HG02973 (cell line): Measurements from ENCODE around the gene IFT122.

Experiments
- ATAC-seq: cut with Tn5 transposase; IDR thresholded peaks from one replicate; pipeline ENCODE4 v1.9.1; 2021; ENCODE audit warnings: moderate library complexity; ENCODE audit not compliant: unreplicated experiment

IFT122 gene

DNA sequence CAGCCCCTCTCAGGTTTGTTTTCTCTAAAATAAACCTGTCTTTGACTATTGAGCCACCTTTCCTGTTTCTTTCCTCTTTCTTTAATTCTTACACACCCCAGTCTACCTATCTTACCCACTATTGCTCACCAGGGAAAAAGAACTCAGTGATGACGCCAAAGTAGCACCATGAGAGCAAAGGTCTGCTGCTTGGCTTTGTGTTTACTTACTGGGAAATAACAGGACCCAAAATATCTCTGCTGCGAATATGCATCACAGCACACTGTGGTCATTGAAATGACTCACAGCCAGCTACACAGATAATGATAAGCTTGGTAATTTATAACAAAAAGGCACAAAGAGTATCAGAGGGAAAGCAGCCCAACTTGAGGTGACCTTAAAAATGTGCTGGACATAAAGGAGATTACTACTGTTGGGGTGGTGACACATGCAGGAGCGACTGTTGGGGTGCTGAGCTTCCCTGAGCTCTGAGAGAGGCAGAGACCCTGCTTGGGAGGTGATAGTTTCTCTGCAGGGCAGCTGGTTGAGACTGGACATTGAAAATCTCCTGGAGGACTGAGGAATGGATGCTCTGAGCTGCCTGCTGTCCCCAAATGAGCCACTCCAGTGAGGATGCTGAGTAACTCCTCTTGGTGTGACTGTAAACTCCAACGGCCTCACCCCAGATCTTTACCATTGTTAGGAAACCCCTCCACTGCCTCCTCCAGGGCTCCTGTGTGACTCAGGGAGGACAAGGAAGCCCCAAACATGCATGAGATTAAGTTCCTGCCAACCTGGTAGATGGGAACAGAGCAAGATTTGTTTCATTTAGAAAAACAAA lies 26.1 kb upstream of the IFT122 start:
- ATAC-seq = peak; percentile 92

GRCh38 chr3:129415378-129415777 lies 24.6 kb upstream of the IFT122 start:
- no peak for ATAC-seq

DNA sequence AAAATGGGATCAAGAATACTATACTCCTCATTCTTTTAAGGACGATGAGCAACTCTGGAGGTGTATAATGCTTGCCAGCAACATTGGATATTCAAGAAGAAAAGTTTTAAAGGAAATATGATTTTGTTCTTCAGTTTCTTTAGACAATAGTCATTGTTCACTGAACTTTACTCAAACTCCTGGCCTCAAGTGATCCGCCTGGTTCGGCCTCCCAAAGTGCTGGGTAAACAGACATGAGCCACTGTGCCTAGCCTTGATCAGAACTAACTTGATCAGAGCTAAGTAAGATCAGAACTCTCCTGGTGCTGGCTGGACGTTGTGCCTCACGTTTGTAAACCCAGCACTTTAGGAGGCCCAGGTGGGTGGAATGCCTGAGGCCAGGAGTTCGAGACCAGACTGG lies 24.2 kb upstream of the IFT122 start:
- ATAC-seq = no peak

- no peak for ATAC-seq
Observed at GRCh38 chr3:129416415-129416814, 23.6 kb upstream of the IFT122 start.

DNA sequence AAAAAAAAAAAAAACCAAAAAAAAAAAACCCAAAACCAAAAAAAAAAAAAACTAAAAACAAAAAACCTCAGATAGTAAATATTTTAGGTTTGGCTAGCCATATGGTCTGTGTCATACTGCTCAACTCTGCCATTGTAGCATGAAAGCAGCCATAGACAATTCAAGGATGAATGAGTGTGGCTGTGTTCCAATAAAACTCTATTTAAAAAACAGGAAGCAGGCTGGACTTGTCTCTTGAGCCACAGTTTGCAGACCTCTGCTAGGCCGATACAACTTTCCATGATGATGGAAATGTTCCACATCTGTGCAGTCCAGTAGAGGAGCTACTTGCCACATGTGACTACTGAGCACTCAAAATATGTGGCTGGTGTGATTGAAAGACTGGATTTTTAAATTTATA lies 22.7 kb upstream of the IFT122 start:
- no peak for ATAC-seq

GRCh38 chr3:129418041-129418973 lies 21.7 kb upstream of the IFT122 start:
- no peak for ATAC-seq

DNA sequence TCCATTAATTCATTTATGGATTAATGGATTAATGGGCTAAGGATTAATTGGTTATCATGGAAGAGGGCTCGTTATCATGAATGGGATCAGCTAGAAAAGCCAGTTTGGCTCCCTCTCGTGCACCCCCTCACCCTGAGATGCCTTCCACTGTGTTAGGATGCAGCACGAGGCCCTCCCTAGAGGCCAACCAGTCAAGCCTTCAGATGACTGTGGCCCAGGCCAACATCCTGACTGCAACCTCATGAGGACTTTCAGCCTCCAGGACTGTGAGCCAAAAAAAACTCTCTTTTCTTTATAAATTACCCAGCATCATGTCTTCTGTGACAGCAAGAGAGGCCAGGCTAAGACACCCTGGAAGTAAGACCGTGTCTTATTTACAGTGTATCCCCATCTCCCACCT lies 20.5 kb upstream of the IFT122 start:
- ATAC-seq = no peak

GRCh38 chr3:129421236-129421883 lies 18.7 kb upstream of the IFT122 start:
- ATAC-seq = no peak

DNA sequence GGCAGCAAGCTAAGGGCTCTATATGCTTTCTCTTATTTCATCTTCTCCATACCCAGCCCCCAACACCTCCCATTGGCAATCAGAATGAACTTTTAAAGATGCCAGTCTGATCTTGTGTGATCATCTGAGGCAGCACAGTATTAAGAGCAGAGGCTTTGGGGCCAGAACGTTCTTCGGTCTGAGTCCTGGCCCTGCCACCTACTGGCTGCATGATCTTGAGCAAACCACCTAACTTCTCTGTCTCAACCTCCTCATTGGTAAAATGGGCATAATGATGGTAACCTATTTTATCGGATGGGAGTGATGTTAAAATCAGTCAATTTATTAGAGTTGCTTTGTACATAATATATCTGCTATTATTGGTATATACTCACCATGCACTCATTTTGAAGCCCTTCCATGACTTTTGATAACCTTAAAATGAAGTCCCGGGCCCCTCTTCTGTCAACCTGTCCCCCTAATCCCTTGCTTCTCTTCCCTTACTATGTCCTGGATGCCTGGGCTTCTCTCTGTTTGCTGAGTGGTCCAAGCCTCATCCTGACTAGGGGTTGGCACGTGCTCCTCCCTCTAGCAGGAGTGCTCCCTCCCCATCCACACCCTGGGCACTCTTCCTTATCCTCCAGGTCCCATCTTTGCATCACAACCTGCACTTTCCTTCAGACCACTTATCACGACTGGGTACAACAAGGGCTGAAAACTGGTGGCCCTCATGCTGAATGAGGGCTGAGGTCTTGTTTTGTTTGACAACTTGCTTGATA lies 17.9 kb upstream of the IFT122 start:
- no peak for ATAC-seq

- ATAC-seq = no peak
Observed at GRCh38 chr3:129422897-129423296, 17.1 kb upstream of the IFT122 start.

DNA sequence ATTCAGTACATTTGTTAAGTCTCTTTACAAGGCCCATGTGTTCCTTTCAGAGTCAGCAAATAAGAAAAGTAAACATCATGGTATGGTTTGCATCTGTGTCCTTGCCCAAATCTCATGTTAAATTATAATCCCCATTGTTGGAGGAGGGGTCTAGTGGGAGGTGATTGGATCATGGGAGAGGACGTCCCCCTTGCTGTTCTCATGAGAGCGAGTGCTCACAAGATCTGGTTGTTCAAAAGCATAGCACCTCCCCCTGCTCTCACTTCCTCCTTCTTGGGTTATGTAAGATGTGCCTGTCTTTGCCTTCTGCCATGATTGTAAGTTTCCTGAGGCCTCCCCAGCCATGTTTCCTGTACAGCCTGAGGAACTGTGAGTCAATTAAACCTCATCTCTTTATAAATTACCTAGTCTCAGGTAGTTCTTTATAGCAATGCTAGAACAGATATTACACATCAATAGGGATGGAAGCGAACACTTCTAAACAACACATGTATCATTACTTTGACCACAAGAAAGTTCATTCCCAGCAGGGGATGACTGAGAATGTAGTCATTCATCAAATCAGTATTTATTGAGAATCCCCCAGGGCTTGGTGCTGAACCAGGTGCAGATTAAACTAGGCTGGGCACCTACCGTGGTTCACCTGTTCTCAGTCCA lies 15.7 kb upstream of the IFT122 start:
- peak; percentile 68 for ATAC-seq

- ATAC-seq = no peak
Observed at GRCh38 chr3:129425213-129425612, 14.8 kb upstream of the IFT122 start.

- ATAC-seq = no peak
Observed at GRCh38 chr3:129425619-129426018, 14.4 kb upstream of the IFT122 start.

DNA sequence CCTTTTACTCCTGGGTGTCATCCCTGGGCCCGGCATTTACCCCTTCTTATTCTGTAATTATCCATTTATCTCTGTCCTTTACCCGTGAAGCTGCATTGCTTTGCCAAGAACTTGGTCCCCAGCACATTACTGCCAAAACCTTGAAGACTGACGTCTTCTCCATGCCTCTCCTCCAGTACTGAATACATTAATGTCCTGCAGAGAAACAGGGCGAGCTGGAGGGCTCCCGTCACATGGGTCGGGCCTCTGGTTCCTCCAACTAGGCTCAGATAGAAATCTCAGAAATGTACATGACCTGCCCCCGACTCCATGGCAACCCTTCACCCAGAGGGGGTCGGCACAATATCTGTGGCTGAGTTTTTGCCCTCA lies 12.0 kb upstream of the IFT122 start:
- ATAC-seq = no peak

DNA sequence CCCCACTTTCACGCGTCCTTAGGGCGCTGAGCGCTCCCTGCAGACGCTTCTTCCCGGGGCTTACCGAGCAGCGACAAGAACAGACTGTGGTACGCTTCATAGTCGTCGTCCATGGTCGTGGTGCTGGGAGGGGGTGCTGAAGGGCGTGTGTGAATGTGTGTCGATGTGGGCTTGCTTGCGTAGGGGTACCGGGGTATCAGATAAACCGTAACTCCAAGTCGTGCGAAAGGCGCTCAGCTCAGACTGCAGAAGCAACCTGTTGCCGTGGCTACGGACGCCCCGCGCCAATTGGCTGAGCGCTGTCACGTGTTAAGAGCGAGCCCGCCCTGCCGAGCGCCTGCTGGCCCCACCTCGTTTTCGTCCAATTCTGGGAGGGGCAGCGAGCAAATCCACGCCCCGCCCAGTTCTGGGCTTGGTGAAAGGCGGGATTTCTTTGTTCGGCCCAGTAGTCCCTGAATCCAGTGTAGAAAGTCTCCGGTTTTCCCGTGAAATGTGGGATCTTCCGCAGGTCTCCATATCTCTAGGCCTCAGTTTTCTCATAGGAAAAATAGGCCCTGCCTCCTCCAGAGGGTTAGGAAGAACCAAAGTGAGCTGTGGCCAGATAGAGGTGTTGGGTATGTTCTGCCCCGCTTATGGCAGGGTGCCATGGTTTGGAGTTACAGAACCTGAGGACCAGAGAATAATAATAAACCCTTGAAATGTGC lies 11.5 kb upstream of the IFT122 start, which contains the start of gene EFCAB12:
EFCAB12 (minus strand) TSS at position 261 of the 704 bp plus-strand sequence; CDS start at position 113, 148 bp downstream.
- peak; percentile 74 for ATAC-seq

GRCh38 chr3:129429080-129429451 lies 11.0 kb upstream of the IFT122 start:
- ATAC-seq = no peak

- ATAC-seq = no peak
Observed at GRCh38 chr3:129429602-129430001, 10.4 kb upstream of the IFT122 start.

GRCh38 chr3:129432036-129432435 lies 8.0 kb upstream of the IFT122 start:
- ATAC-seq = no peak

DNA sequence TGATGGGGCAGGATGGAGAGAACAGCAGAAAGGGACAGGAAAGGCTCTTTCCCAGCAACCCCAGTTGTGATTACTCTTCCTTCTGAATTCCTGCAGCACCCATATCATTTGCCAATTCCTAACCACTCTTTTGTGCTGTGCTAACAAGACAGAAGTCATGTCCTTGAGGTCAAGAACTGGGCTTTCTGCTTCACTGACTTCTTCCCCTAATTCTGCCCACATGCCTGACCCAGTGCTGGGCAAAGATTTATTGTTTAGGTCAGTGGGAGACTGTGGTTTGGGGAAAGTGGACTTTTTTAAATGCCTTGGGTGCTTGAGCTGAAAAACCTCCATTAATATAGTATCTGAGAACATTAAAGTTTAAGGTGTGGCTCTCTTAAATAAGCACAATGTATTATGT lies 7.4 kb upstream of the IFT122 start:
- ATAC-seq = no peak

DNA sequence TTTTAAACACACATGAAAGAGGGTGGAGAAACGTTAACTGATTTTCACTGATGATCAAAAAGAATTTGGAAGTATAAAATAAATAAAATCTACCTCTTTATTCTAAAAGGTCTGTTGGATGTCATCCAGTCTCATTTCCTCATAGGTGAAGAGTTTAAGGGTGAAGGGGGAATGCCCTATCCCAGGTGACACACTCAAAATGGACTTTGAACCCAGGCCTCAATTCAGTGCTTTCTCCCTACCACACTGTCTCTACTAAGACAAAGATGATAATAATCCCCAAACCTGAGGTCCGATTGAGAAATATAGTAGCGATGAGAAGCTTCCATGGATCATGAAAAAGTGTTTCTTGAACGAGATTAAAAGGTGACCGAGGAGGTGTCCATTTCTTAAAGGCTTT lies 6.5 kb upstream of the IFT122 start:
- no peak for ATAC-seq
